ENCODE measurements around the gene ACADS. TPM values are rescaled to one million over a fixed set of nuclear protein-coding genes. Genes with fewer than 3 reads are reported as not detected.
A peak's percentile ranks its signal among the peaks of the same experiment; 100 is the strongest.

The ACADS gene
- total RNA-seq, 1 experiment from 2014 or later, result 55.0 TPM

DNA sequence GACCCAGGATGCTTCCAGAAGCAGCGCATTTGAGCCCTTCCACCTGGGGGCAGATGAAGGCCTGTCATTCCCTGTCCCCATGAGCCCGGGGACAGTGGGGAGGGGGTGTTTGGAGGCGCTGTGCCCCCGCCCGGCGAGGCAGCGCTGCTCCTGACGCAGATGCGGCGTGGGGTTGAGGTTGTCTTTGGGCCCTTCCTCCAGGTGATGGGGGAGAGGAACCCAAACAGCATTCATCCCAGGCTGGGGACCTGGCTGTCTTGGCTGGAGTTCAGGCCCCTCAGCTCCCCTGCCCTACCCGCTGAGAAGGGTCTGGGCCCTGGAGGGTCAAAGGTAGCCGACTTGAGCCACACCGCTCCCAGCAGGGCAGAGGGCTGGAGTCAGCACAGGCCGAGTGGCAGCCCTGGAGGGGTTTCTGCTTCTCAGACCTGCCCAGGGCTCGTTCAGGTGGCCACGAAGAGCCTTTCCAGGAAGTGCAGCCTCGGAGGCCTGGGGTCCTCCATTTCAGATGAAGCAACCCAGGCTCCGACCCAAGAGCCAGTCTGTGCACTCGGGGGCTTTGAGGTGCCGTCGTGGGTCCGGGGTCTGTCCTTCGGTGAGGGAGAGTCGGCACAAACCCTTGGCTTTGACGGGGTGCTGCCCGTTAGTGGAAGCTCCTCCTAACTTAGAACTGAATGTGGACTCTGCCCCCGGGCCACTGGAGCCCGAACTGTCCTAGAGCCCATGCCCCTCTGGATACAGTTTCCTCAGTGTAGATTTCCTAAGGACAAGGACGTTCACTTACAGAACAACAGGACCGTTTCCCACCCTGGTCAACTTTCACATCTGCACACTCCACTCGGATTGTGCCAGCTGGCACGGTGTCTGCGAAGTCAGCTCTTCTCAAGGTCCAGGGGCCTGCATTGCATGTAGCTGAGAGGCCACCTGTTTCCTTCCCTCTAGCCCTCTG is 16.1 kb downstream of the ACADS start:
- in situ Hi-C loops (cut with HindIII; ENCODE audit: low pct_unique_long_range_greater_than_20kb, low sequenced_read_pairs), result no loop called here
- DNase-seq (ENCODE audit: low read depth), result no peak

DNA sequence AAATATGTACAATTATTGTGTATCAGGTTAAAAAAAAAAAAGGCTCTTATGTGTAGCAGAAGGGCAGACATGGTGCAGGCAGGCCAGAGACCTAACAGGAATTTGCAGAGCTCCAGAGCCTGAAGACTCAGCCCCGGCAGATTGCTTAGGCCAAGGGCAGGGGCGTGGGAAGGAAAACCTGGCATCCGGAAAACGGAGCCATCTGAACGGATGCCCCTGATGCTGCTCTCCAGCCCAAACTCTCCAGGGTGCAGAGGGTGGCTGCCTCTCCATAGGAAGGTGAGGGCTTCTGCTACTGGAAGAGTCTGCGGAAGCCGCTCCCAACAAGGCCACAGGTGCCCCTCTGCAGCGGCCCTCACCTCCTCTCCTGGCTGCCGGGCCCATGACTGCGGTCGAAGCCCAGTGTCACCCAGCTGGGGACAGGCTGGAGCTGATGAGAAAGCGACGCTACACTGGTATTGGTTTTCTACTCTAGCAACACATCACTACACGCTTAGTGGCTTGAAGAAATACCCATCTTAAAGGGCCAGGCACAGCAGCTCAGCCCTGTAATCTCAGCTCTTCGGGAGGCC is 19.4 kb downstream of the ACADS start:
- no peak for DNase-seq (ENCODE audit: low read depth)
- in situ Hi-C loops (cut with HindIII; ENCODE audit: low pct_unique_long_range_greater_than_20kb, low sequenced_read_pairs), result no loop called here

DNA sequence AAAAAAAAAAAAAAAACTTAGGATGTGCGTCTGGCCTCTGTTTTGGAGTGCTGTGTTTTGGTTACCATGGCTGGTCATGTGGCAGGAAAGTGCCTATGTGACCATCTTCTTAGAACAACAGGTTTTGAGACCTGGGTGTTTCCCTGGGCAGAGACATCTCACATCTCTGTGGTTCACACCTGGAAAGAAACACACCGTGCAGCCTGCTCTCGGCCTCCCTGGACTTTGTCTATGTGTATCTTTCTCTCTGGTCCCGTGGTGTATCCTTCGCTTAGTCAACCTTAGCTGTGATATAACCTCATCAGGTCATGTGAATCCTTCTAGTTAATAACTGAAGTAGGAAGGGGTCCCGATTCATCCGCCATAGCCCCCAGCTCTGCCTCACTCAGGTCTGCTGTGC is 22.6 kb downstream of the ACADS start:
- DNase-seq (ENCODE audit: low read depth), result peak; percentile 32
- in situ Hi-C loops (cut with HindIII; ENCODE audit: low pct_unique_long_range_greater_than_20kb, low sequenced_read_pairs), result no loop called here

DNA sequence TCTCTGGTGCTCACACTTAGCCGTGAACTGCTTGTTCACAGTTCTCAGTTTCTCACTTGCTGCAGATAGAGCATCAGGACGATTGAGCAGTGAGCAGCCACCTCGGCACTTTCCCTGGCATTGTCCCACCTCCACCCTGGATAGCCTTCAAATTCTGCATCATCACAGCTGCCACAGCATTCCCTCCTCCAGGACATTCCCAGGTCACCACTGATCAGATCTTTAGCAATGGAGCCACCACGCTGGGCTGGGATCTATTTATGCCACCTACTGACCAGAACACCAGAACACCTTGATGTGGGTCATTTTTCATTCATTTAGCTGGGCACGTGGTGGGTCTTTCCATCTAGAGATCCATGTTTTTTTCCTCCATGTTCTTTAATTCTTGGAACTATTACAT is 23.6 kb downstream of the ACADS start:
- in situ Hi-C loops (cut with HindIII; ENCODE audit: low pct_unique_long_range_greater_than_20kb, low sequenced_read_pairs), result no loop called here

DNA sequence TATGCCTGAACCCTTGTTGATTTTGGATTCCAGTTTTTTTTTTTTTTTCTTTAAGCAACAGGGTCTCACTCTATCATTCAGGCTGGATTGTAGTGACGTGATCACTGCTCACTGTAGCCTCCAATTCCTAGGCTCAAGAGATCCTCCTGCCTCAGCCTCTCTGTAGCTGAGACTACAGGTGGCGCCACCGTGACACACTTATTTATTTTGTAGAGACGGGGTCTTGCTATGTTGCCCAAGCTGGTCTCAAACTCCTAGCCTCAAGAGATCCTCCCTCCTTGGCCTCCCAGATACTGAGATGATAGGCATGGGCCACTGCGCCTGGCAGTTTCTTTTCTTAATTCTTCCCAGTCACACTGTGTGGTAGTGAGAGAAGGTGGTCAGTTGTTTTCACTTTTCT is 25.2 kb downstream of the ACADS start:
- in situ Hi-C loops (cut with HindIII; ENCODE audit: low pct_unique_long_range_greater_than_20kb, low sequenced_read_pairs), result no loop called here
- no peak for DNase-seq (ENCODE audit: low read depth)

More for the DNA sequence above, 23.6 kb downstream of the ACADS start:
- no peak for DNase-seq (ENCODE audit: low read depth)

DNA sequence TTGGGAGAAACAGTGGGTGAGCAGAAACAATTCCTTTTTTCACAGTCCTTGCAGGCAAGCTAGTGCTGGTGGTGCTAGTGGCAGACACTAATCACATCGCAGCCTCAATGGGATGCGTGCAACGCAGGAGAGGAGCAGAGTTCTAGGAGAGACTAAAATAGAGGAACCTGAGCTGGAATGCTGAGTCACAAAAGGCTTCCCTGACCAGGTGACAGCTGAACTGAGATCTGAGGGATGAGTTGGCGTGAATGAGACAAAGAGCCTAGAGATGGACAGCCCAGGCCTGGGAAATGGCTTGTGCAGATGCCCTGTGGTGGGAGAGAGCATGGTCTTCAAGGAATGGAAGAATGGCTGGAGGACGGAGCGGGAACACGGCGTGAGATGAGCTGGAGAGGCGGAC is 25.8 kb downstream of the ACADS start:
- DNase-seq (ENCODE audit: low read depth), result no peak
- in situ Hi-C loops (cut with HindIII; ENCODE audit: low pct_unique_long_range_greater_than_20kb, low sequenced_read_pairs), result no loop called here

DNA sequence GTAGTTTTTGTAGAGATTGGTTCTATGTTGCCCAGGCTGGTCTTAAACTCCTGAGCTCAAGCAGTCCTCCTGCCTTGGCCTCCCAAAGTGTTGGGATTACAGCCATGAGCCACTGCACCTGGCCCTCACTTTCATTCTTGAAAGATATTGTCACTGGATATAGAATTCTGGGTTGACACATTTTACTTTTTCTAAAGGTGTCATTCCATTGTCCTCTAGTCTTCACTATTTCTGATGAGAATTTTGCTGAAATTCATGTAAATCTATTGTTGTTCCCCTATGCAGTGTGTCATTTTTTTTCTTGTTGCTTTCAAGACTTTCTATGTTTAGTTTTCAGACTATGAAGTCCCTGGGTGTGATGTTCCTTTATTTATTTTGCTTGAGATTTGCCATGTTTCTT is 29.2 kb downstream of the ACADS start:
- DNase-seq (ENCODE audit: low read depth), result no peak
- in situ Hi-C loops (cut with HindIII; ENCODE audit: low pct_unique_long_range_greater_than_20kb, low sequenced_read_pairs), result no loop called here

DNA sequence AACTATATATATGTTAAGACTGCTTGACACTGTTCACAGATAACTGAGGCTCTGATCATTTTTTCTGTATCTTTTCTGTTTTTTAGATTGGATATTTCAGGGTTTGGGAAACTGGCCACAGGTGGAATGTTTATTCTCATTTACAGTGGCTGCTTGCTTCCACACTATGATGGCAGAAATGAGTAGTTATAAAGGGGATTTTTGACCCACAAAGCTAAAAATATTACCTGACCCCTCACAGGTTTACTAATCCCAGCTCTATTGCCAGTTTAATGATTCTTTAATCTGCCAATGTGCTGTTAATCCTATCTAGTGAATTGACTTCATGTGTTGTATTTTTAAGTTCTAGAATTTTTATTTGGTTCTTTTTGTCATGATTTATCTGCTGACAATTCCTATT is 29.6 kb downstream of the ACADS start:
- in situ Hi-C loops (cut with HindIII; ENCODE audit: low pct_unique_long_range_greater_than_20kb, low sequenced_read_pairs), result no loop called here
- DNase-seq (ENCODE audit: low read depth), result no peak

DNA sequence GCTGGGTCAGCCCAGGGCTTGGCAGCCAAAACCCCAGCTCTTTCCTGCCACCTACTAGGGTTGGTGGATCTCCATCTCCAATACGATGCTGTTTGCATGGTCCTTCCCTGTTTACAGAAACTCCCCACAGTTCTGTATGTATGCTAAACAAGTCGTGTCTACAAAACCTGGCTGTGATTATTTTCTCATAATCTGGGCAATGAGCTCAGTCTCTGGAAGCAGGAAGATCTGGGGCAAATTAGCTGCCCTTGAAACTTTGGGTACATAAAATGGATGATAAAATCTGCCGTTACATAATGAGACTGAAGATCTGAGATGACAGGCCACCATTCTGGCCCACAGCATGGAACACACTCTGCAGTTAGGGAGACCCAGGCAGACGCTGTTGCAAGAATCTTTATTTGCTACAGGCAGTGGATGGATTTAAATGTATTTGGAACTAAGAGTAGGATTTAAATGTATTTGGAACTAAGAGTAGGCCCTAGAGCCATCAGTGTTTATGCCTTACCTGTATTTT is 31.7 kb downstream of the ACADS start:
- in situ Hi-C loops (cut with HindIII; ENCODE audit: low pct_unique_long_range_greater_than_20kb, low sequenced_read_pairs), result no loop called here

DNA sequence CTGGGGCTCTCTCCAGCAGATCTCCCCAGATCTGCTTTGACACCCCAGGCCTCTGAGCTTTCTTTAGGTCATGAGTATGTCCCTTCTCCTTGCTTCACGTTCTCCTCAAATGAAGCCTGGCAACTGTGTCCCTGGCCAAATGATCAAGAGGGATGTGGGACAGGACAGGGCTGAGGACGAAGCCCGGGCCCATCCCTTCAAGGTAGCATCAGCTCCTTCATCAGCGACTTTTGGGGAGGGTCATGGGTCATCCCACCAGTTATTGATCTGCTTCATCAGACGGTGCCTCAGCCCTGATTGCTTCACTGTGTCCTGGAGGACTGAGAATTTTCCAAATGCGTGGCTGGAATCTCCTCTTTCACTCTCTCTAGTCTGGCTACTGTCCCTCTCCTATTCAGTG is 32.3 kb downstream of the ACADS start:
- in situ Hi-C loops (cut with HindIII; ENCODE audit: low pct_unique_long_range_greater_than_20kb, low sequenced_read_pairs), result no loop called here

More for the DNA sequence above, 31.7 kb downstream of the ACADS start:
- DNase-seq (ENCODE audit: low read depth), result no peak

DNA sequence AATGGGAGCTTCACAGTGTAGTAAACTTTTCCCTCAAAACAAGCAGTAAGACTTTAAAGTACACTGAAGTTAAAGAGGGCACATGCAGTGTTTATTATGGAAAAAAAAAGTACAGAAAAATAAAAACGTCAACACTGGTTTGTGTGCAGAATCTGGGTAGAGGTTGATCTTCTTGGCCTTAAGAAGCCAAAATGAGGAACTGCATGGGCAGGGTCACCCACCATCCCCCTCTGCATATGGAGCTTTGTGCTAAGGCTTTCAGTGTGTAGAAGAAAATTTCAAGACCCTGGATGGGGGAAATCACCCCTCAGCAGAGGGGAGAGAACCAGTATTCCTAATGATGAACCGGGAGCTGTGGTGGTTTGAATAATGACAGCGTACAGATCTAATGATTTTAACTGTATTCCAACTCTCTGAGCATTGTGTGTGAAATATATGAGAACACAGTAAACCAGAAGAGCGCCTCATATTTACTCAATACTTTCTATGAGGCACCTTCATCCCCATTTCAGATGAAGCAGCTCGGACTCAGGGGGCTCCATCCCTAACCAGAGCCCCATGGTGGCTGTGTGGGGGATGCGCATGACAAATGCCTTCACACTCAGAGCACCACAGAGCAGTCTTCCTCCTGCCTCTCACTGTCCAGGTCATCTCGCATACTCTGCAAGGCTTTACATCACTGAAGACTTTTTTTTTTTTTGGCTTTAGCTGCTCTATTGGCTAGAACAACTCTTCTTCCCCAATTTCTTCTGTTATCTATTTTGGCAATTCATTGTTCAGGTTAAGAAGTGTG is 33.4 kb downstream of the ACADS start:
- no peak for DNase-seq (ENCODE audit: low read depth)
- in situ Hi-C loops (cut with HindIII; ENCODE audit: low pct_unique_long_range_greater_than_20kb, low sequenced_read_pairs), result no loop called here

More for the DNA sequence above, 32.3 kb downstream of the ACADS start:
- no peak for DNase-seq (ENCODE audit: low read depth)

DNA sequence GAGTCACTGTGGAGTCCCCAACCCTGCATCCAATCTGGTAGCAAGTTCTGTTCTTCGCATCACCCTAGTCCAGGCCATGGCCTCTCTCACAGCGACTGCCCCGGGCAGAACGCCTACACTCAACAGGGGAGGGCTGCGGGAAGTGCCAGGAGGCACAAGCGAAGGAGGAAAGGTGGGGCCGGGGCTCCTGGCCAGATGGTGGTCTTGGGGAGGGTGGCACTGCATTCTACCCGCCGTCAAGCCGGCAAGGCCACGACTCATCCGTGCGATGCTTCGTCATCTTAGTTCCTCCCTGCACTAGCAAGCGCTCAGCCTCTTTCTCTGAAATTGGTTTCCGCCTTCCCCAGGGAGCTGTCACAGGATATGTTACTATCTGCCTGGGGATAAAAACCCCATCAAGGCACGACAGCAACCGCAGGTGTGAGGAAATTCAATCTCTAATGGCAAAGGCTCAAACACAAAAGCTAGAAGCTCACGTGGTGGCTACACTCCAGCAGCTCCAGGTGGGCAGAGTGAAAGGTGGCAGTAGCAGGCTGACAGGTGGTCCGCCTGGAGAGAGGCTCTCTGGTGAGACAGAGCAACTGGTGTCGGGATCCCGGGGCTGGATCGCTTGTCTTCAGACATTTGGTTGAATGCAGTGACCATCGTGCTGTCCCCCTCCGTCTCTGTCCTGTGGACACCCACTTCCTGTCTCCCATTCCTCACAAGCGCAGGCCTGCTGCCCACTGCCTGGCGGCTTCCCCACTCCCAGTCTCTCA is 34.1 kb downstream of the ACADS start:
- in situ Hi-C loops (cut with HindIII; ENCODE audit: low pct_unique_long_range_greater_than_20kb, low sequenced_read_pairs), result no loop called here
- no peak for DNase-seq (ENCODE audit: low read depth)

DNA sequence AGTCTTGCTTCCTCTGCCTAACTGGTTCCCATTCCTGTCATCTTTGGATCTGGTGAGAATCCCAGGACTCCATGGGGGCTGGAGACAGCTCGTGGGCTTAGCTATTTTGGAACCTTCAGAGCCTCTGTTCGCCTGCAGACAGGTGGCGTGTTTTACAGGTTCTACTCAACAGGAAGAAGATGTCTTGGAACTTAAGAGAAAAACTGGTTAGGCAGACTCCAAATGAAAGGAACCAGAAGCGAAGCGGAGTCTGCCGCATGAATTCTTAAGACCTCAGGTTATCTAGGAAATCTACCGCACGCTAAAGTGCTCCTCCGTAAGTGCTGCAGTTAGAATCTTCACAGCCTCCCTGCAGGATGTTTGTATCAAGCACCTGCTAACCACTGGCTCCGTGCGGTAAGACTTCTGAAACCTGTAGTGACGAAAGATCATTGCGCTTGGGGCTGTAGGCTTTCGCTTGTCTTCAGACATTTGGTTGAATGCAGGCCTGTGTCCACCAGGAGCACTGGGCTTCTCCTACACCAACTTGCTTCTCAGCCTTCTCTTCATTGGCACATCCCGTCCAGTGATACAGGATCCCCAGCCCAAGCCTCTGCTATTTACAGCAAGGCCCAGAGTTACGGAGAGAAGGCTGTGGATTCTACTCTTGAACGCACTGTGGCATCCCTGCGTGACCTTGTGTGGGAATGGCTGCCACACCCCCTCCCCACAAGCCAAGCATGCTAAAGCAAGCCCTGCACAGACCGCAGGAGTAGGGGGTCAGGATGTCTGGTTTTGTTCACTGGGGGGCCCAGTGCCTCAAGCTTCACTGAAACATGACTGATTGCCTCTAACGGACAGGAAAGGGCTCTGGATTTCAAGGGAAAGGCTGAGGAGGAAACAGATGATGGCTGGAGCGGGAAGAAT is 35.0 kb downstream of the ACADS start:
- no peak for DNase-seq (ENCODE audit: low read depth)
- in situ Hi-C loops (cut with HindIII; ENCODE audit: low pct_unique_long_range_greater_than_20kb, low sequenced_read_pairs), result no loop called here

DNA sequence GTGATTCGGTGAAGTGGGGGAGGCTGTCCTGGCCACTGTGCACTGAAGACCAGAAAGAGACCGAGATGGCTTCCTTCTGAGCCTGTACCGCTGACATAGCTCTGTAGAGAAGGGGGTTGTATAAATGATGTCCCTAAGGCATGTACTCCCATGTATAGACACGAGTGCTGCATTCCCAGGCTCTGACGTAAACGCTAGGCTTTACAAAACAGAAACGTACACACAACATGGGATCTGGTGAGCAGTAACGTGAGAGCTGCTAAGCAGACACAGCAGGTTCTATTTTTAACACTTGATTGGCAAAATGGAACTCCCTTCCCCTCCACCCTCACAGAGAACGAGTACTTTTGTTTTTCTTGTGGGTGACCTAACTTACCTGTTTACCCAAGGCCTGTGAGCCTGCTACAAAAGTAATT is 35.9 kb downstream of the ACADS start:
- DNase-seq (ENCODE audit: low read depth), result no peak
- in situ Hi-C loops (cut with HindIII; ENCODE audit: low pct_unique_long_range_greater_than_20kb, low sequenced_read_pairs), result no loop called here

DNA sequence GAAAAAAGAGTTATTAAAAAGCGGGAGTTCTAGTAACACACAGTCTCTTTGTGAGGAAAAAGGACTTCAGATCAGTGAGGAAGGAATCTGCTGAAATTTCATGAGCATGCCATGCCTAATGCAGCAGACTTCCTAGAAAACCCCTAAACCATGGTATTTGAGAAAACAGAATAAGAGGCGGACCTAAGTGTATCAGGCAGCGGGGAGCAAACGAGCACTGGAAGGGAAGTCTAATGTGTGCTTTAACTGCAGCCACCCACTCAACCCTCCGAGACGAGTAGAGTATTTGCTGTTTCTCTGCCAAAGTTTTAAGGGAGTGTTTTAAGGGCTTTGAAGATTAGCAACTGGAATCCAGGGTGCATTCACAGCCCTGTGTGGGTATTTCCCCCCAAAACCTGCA is 36.5 kb downstream of the ACADS start:
- in situ Hi-C loops (cut with HindIII; ENCODE audit: low pct_unique_long_range_greater_than_20kb, low sequenced_read_pairs), result no loop called here
- DNase-seq (ENCODE audit: low read depth), result no peak

DNA sequence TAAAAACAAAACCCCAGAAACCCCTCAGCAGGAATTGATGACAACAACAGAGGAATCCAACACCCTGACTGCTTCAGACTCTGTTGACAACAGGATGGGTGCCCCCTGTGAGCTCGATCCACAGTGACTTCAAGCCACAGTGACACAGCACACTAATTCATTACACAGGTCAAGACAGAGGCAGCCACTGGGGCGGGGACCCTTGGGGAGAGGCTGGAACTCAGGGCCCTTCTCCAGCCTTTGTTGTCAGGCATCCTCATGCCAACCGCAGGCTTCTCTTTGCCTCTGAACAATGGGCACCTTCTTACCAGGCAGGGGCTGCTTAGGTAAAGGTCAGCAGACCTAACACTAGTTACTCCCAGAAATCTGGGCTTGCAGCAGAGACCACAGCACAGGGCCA is 37.6 kb downstream of the ACADS start:
- no peak for DNase-seq (ENCODE audit: low read depth)
- in situ Hi-C loops (cut with HindIII; ENCODE audit: low pct_unique_long_range_greater_than_20kb, low sequenced_read_pairs), result no loop called here

DNA sequence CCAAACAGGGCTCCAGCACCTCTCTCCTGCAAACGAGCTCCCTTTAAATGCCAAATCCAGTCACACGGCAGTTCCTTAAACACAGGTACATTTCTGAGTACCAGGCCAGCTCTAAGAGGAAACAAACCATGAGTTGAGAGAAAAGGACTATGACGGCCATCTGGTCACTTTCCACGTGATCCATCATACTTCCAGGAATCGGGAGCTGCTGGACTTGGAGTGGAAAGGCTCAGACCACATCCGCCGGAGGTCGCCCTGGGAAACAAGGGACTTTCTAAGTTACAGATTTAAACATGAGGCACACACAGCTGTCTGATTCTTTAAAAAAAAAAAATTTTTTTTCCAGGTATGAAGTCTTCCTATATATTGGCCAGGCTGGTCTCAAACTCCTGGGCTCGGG is 39.2 kb downstream of the ACADS start:
- DNase-seq (ENCODE audit: low read depth), result no peak
- in situ Hi-C loops (cut with HindIII; ENCODE audit: low pct_unique_long_range_greater_than_20kb, low sequenced_read_pairs), result no loop called here
